ENCODE measurements around the gene PRPSAP1.

- TF ChIP-seq CTCF (conservative IDR thresholded peaks at IDR 0.05; ENCODE audit: low read depth, low read length) (no peak), EZH2 (IDR thresholded peaks at IDR 0.05; ENCODE audit: low read length, unreplicated experiment) (no peak), EZH2phosphoT487 (IDR thresholded peaks at IDR 0.05; ENCODE audit: borderline replicate concordance, low read length) (no peak)
These were observed 24.1 kb downstream of the PRPSAP1 start for GRCh38 chr17:76329664-76330063.

All from PC-3 (cell line).